ENCODE data around the gene FHIP1B. TPM values are rescaled to one million over a fixed set of nuclear protein-coding genes. Genes with fewer than 3 reads are reported as not detected.

The FHIP1B gene
- total RNA-seq, 2 experiments from 2014 or later, result 20.1 to 21.2 TPM

DNA sequence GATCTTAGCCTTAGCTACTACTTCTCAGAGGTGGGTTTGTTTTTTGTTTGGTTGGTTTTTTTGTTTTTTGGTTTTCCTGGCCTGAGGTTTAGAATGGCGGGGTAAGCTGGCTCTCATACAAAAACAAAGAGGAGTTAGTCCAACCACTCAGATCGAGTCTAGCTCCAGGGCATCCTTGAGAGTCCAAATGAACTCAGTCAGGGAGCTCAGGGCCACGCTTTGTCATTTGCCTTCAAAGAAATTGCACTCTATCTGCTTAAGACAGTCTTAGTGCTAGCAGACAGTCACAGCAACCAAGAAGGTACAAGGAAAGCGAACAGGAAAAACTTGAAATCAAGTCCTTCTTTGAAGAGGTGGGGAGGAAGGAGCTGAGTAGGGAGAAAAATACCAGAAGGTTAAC, 17.9 kb downstream of the FHIP1B start:
- POLR2A ChIA-PET, result interaction anchor here (0.5 to 2.2 kb wide), 6 partner anchors 9 to 429 kb away, joined by 3 to 9 read pairs (median 6); no protein-coding TSS in a partner anchor
- CTCF ChIA-PET (ENCODE audit: unreplicated experiment), result interaction anchor here (1.1 kb wide), 1 partner anchor 9 kb away, joined by 3 read pairs; no protein-coding TSS in a partner anchor
- Histone ChIP-seq H3K36me3 (ENCODE audit: insufficient read depth, low read length) (peaks cover 69% of the 10 kb centered on the region), H3K4me2 (ENCODE audit: low read length) (no peak overlapping the region), H3K9me2 (ENCODE audit: insufficient read depth, low read length) (no peaks in the 10 kb centered on the region), H4K20me1 (ENCODE audit: insufficient read depth, low read length) (no peaks in the 10 kb centered on the region), H3K4me3 (ENCODE audit: low read depth, low read length, poor library complexity, severe bottlenecking) (no peak overlapping the region), H3K9me3 (ENCODE audit: low read length) (no peaks in the 10 kb centered on the region), H3K27ac (ENCODE audit: low read depth, low read length, poor library complexity, severe bottlenecking) (no peak overlapping the region), H3K79me2 (ENCODE audit: insufficient read depth, low read depth, low read length) (no peaks in the 10 kb centered on the region), H2AFZ (ENCODE audit: low read length) (no peak overlapping the region), H3K4me1 (ENCODE audit: insufficient read depth, low read length, poor library complexity, severe bottlenecking) (no peaks in the 10 kb centered on the region)
- BruUV-seq (replicated peaks), result no TSS peak
- TF ChIP-seq EZH2phosphoT487 (IDR thresholded peaks at IDR 0.05; ENCODE audit: borderline replicate concordance, low read depth, low read length), result no peak
- TF ChIP-seq, protein P1, sequence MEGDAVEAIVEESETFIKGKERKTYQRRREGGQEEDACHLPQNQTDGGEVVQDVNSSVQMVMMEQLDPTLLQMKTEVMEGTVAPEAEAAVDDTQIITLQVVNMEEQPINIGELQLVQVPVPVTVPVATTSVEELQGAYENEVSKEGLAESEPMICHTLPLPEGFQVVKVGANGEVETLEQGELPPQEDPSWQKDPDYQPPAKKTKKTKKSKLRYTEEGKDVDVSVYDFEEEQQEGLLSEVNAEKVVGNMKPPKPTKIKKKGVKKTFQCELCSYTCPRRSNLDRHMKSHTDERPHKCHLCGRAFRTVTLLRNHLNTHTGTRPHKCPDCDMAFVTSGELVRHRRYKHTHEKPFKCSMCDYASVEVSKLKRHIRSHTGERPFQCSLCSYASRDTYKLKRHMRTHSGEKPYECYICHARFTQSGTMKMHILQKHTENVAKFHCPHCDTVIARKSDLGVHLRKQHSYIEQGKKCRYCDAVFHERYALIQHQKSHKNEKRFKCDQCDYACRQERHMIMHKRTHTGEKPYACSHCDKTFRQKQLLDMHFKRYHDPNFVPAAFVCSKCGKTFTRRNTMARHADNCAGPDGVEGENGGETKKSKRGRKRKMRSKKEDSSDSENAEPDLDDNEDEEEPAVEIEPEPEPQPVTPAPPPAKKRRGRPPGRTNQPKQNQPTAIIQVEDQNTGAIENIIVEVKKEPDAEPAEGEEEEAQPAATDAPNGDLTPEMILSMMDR (conservative IDR thresholded peaks at IDR 0.05; ENCODE audit: low read length), result no peak
- DNase-seq (ENCODE audit: low spot score), result no peak
- intact Hi-C loops (cut with micrococcal nuclease; ENCODE audit: unreplicated experiment), result no loop called here

DNA sequence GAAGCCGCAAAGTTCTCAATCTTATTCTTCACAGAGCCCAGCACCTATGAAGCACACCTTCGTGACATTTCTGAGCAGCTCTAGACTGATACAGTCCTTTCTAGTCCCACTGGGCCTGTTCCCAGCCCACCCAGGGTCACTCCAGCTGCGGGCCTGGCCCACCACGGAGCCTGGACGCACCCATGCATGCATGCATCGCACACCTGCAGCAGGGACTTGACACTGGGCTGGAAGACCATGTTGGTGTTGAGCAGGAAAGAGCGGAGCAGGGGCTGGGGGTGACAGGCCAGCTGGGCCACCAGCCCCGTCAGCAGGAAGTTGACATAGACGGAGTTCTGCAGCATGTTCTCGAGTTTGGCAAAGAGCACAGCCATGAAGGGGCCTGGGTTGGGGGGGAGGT, 19.9 kb downstream of the FHIP1B start:
- CTCF ChIA-PET (ENCODE audit: unreplicated experiment), result interaction anchor here (0.6 kb wide), 1 partner anchor 9 kb away, joined by 3 read pairs; no protein-coding TSS in a partner anchor
- Histone ChIP-seq H3K27ac (ENCODE audit: low read depth, low read length, poor library complexity, severe bottlenecking) (no peak overlapping the region), H3K36me3 (ENCODE audit: insufficient read depth, low read length) (peaks cover 56% of the 10 kb centered on the region), H3K4me2 (ENCODE audit: low read length) (no peak overlapping the region), H3K79me2 (ENCODE audit: insufficient read depth, low read depth, low read length) (no peaks in the 10 kb centered on the region), H4K20me1 (ENCODE audit: insufficient read depth, low read length) (no peaks in the 10 kb centered on the region), H3K4me1 (ENCODE audit: insufficient read depth, low read length, poor library complexity, severe bottlenecking) (no peaks in the 10 kb centered on the region), H3K4me3 (ENCODE audit: low read depth, low read length, poor library complexity, severe bottlenecking) (no peak overlapping the region), H2AFZ (ENCODE audit: low read length) (no peak overlapping the region), H3K9me3 (ENCODE audit: low read length) (no peaks in the 10 kb centered on the region), H3K9me2 (ENCODE audit: insufficient read depth, low read length) (no peaks in the 10 kb centered on the region)
- no peak for TF ChIP-seq EZH2phosphoT487 (IDR thresholded peaks at IDR 0.05; ENCODE audit: borderline replicate concordance, low read depth, low read length)
- TF ChIP-seq, protein P1 (conservative IDR thresholded peaks at IDR 0.05; ENCODE audit: low read length), result no peak
- BruUV-seq (replicated peaks), result no TSS peak
- DNase-seq (ENCODE audit: low spot score), result no peak
- POLR2A ChIA-PET, result interaction anchor here (1.7 kb wide), 1 partner anchor 16 kb away, joined by 5 read pairs; no protein-coding TSS in a partner anchor
- intact Hi-C loops (cut with micrococcal nuclease; ENCODE audit: unreplicated experiment), result no loop called here

DNA sequence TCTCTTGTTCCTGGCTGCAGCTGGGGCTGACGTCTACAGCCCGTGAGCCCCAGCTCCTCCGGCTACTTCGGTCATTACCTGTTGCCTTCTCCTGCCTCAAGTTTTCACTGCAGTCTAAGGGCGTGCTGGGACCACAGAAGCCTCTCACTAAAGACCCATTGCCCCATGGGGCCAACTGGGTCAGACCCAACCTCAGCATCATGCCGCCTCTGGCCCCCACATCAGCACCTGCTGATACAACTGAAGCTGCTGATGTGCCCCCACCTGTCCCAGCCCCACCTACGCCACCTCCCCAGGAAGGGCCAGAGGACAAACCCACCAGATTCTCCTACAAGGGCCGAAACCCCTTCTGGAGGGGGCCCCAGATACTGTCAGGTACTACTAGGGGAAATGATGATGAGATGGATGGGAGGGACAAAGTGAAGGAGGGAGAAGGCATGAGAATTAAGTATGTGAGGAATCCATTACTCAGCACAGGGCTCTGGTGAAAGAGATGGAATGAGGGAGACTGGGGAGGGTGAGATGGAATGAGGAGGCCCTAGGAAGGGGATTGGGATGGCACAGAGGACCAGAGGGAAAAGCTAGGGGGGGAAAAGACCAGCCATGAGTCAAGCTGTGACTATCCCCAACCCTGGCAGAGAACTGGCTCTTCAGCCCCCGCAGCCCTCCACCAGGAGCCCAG, 24.0 kb downstream of the FHIP1B start:
- Histone ChIP-seq H3K4me2 (ENCODE audit: low read length) (no peak overlapping the region), H3K36me3 (ENCODE audit: insufficient read depth, low read length) (peaks cover 23% of the 10 kb centered on the region), H3K9me2 (ENCODE audit: insufficient read depth, low read length) (no peaks in the 10 kb centered on the region), H3K27ac (ENCODE audit: low read depth, low read length, poor library complexity, severe bottlenecking) (no peak overlapping the region), H3K4me3 (ENCODE audit: low read depth, low read length, poor library complexity, severe bottlenecking) (no peak overlapping the region), H3K79me2 (ENCODE audit: insufficient read depth, low read depth, low read length) (no peaks in the 10 kb centered on the region), H2AFZ (ENCODE audit: low read length) (no peak overlapping the region), H4K20me1 (ENCODE audit: insufficient read depth, low read length) (no peaks in the 10 kb centered on the region), H3K9me3 (ENCODE audit: low read length) (no peaks in the 10 kb centered on the region), H3K4me1 (ENCODE audit: insufficient read depth, low read length, poor library complexity, severe bottlenecking) (no peaks in the 10 kb centered on the region)
- intact Hi-C loops (cut with micrococcal nuclease; ENCODE audit: unreplicated experiment), result no loop called here
- no TSS peak for BruUV-seq (replicated peaks)
- no peak for DNase-seq (ENCODE audit: low spot score)
- ChIA-PET CTCF (ENCODE audit: unreplicated experiment) (no interaction called here), POLR2A (no interaction called here)
- TF ChIP-seq EZH2phosphoT487 (IDR thresholded peaks at IDR 0.05; ENCODE audit: borderline replicate concordance, low read depth, low read length), result no peak
